ENCODE data around the gene SLC20A1. TPM values are rescaled to one million over a fixed set of nuclear protein-coding genes. Genes with fewer than 3 reads are reported as not detected.

Gene SLC20A1
- total RNA-seq, 1 donor = 96.3 TPM

GRCh38 chr2:112660138-112660537 is 14.4 kb downstream of the SLC20A1 start:
- Histone ChIP-seq H3K9me3 (ENCODE audit: low read depth, low read length) (no peaks in the 10 kb centered on the region), H3K79me2 (ENCODE audit: insufficient read depth, low read length) (peaks cover 24% of the 10 kb centered on the region), H3K4me2 (ENCODE audit: insufficient read depth, low read length) (no peak overlapping the region), H4K20me1 (ENCODE audit: insufficient read depth, low read length) (peaks cover 39% of the 10 kb centered on the region), H3K4me1 (ENCODE audit: insufficient read depth, low read length) (peaks cover 9% of the 10 kb centered on the region), H3K27ac (ENCODE audit: low read depth, low read length) (peak overlapping the region; percentile 12), H3K27me3 (ENCODE audit: insufficient read depth, low read length) (no peaks in the 10 kb centered on the region), H3K4me3 (ENCODE audit: insufficient read depth, low read length) (no peak overlapping the region), H2AFZ (ENCODE audit: low read length) (no peak overlapping the region), H3K36me3 (ENCODE audit: insufficient read depth, low read length) (peaks cover 97% of the 10 kb centered on the region)
- no peak for TF ChIP-seq CTCF (IDR thresholded peaks at IDR 0.05; ENCODE audit: extremely low read depth, low read depth, low read length)
- DNase-seq (ENCODE audit: insufficient read length, low spot score, missing footprints) = no peak

GRCh38 chr2:112661656-112662305 is 16.0 kb downstream of the SLC20A1 start:
- no peak for TF ChIP-seq CTCF (IDR thresholded peaks at IDR 0.05; ENCODE audit: extremely low read depth, low read depth, low read length)
- H3K36me3 ChIP-seq (ENCODE audit: insufficient read depth, low read length) = peaks cover 88% of the 10 kb centered on the region
- DNase-seq (ENCODE audit: insufficient read length, low spot score, missing footprints) = no peak
- H3K27ac ChIP-seq (ENCODE audit: low read depth, low read length) = no peak overlapping the region
- peaks cover 17% of the 10 kb centered on the region for H3K79me2 ChIP-seq (ENCODE audit: insufficient read depth, low read length)
- no peak overlapping the region for H2AFZ ChIP-seq (ENCODE audit: low read length)
- peaks cover 36% of the 10 kb centered on the region for H4K20me1 ChIP-seq (ENCODE audit: insufficient read depth, low read length)
- no peaks in the 10 kb centered on the region for H3K9me3 ChIP-seq (ENCODE audit: low read depth, low read length)
- peaks cover under 1% of the 10 kb centered on the region for H3K4me1 ChIP-seq (ENCODE audit: insufficient read depth, low read length)
- no peak overlapping the region for H3K4me2 ChIP-seq (ENCODE audit: insufficient read depth, low read length)
- H3K4me3 ChIP-seq (ENCODE audit: insufficient read depth, low read length) = no peak overlapping the region
- no peaks in the 10 kb centered on the region for H3K27me3 ChIP-seq (ENCODE audit: insufficient read depth, low read length)

GRCh38 chr2:112662704-112663103 is 17.0 kb downstream of the SLC20A1 start:
- Histone ChIP-seq H2AFZ (ENCODE audit: low read length) (no peak overlapping the region), H3K4me2 (ENCODE audit: insufficient read depth, low read length) (no peak overlapping the region), H4K20me1 (ENCODE audit: insufficient read depth, low read length) (peaks cover 33% of the 10 kb centered on the region), H3K27me3 (ENCODE audit: insufficient read depth, low read length) (no peaks in the 10 kb centered on the region), H3K27ac (ENCODE audit: low read depth, low read length) (no peak overlapping the region), H3K79me2 (ENCODE audit: insufficient read depth, low read length) (peaks cover 14% of the 10 kb centered on the region), H3K4me3 (ENCODE audit: insufficient read depth, low read length) (no peak overlapping the region), H3K4me1 (ENCODE audit: insufficient read depth, low read length) (no peaks in the 10 kb centered on the region), H3K9me3 (ENCODE audit: low read depth, low read length) (no peaks in the 10 kb centered on the region), H3K36me3 (ENCODE audit: insufficient read depth, low read length) (peaks cover 78% of the 10 kb centered on the region)
- DNase-seq (ENCODE audit: insufficient read length, low spot score, missing footprints) = no peak
- TF ChIP-seq CTCF (IDR thresholded peaks at IDR 0.05; ENCODE audit: extremely low read depth, low read depth, low read length) = no peak

- no peak overlapping the region for H2AFZ ChIP-seq (ENCODE audit: low read length)
- DNase-seq (ENCODE audit: insufficient read length, low spot score, missing footprints) = no peak
- no peak overlapping the region for H3K27ac ChIP-seq (ENCODE audit: low read depth, low read length)
- no peaks in the 10 kb centered on the region for H3K27me3 ChIP-seq (ENCODE audit: insufficient read depth, low read length)
- H3K4me2 ChIP-seq (ENCODE audit: insufficient read depth, low read length) = no peak overlapping the region
- no peak for TF ChIP-seq CTCF (IDR thresholded peaks at IDR 0.05; ENCODE audit: extremely low read depth, low read depth, low read length)
- H3K36me3 ChIP-seq (ENCODE audit: insufficient read depth, low read length) = peaks cover 58% of the 10 kb centered on the region
- peaks cover 3% of the 10 kb centered on the region for H3K79me2 ChIP-seq (ENCODE audit: insufficient read depth, low read length)
- peaks cover 20% of the 10 kb centered on the region for H4K20me1 ChIP-seq (ENCODE audit: insufficient read depth, low read length)
- no peaks in the 10 kb centered on the region for H3K4me1 ChIP-seq (ENCODE audit: insufficient read depth, low read length)
- no peaks in the 10 kb centered on the region for H3K9me3 ChIP-seq (ENCODE audit: low read depth, low read length)
- H3K4me3 ChIP-seq (ENCODE audit: insufficient read depth, low read length) = no peak overlapping the region
Observed at GRCh38 chr2:112664689-112665088, 18.9 kb downstream of the SLC20A1 start.
